H1 (cell line): Measurements from ENCODE around the gene TK1. TPM values are rescaled to one million over a fixed set of nuclear protein-coding genes. Genes with fewer than 3 reads are reported as not detected.

Experiments used
- BRCA1 ChIP-seq: IDR thresholded peaks from 2 replicates; pipeline ENCODE4 v1.6.1; 2012; ENCODE audit warnings: low read depth, low read length, improper control_type of control experiment
- GABPA ChIP-seq: IDR thresholded peaks from 2 replicates; pipeline ENCODE4 v1.6.1; 2011; ENCODE audit warnings: mild to moderate bottlenecking, low read length, moderate library complexity, borderline replicate concordance; ENCODE audit not compliant: insufficient read depth
- SAP30 ChIP-seq: fragments of 300-600 bp; sonication (generic); IDR thresholded peaks from 2 replicates; pipeline ENCODE4 v1.7.1; 2012; ENCODE audit warnings: low read length, moderate library complexity, mild to moderate bottlenecking, inconsistent platforms; ENCODE audit not compliant: insufficient read depth, insufficient replicate concordance
- SP1 ChIP-seq: IDR thresholded peaks from 2 replicates; pipeline ENCODE4 v1.6.1; 2011; ENCODE audit warnings: low read depth, low read length
- SRF ChIP-seq: IDR thresholded peaks from 2 replicates; pipeline ENCODE4 v1.6.1; 2011; ENCODE audit warnings: mild to moderate bottlenecking, low read depth, low read length, moderate library complexity
- polyA plus RNA-seq, 7 experiments: library from polyadenylated mRNA; depleted of rRNA in 3 of 7; stranded (reverse) in 5 of 7; unstranded in 2 of 7; fragments of >200 nt in 5 of 7; fragments of 200-250 nt in 2 of 7; gene quantifications; 1 replicate in 5 of 7; 2 replicates in 1 of 7; 4 replicates in 1 of 7; pipeline versions ENCODE4 v1.2.1 to v1.2.3, GENCODE V29; 2011 to 2013; ENCODE audit warnings: missing spikeins in 2 of 7, mixed read lengths in 2 of 7
- total RNA-seq: library from RNA; stranded (reverse); fragmentation: NEBNext Ultra II Directional; extraction: Animal tissue kit (Norgen Biotek cat#: 25700); gene quantifications from 2 replicates; pipeline ENCODE4 v1.2.1, GENCODE V29; 2021
- TF ChIP-seq, protein P1 (sequence below), 3 experiments: IDR thresholded peaks; 1 replicate in 2 of 3; 2 replicates in 1 of 3; pipeline versions ENCODE4 v1.5.1 to v1.6.1; 2011; ENCODE audit warnings: low read length in 3 of 3, mild to moderate bottlenecking in 3 of 3, inconsistent platforms in 2 of 3, low read depth in 1 of 3, moderate library complexity in 1 of 3; ENCODE audit not compliant: insufficient read depth in 1 of 3; ENCODE audit errors: control extremely low read depth in 1 of 3
- TF ChIP-seq, protein P2 (sequence below): fragments of 300-600 bp; sonication (generic); IDR thresholded peaks from 2 replicates; pipeline ENCODE4 v1.7.1; 2012; ENCODE audit warnings: low read length, moderate library complexity, mild to moderate bottlenecking, inconsistent platforms; ENCODE audit not compliant: insufficient replicate concordance

TK1 gene
- total and polyA plus RNA-seq, 2 of the 8 experiments (the other 6 are each of a cell fraction or from before 2014, with no cell fraction given): 66.9 to 147 TPM

DNA sequence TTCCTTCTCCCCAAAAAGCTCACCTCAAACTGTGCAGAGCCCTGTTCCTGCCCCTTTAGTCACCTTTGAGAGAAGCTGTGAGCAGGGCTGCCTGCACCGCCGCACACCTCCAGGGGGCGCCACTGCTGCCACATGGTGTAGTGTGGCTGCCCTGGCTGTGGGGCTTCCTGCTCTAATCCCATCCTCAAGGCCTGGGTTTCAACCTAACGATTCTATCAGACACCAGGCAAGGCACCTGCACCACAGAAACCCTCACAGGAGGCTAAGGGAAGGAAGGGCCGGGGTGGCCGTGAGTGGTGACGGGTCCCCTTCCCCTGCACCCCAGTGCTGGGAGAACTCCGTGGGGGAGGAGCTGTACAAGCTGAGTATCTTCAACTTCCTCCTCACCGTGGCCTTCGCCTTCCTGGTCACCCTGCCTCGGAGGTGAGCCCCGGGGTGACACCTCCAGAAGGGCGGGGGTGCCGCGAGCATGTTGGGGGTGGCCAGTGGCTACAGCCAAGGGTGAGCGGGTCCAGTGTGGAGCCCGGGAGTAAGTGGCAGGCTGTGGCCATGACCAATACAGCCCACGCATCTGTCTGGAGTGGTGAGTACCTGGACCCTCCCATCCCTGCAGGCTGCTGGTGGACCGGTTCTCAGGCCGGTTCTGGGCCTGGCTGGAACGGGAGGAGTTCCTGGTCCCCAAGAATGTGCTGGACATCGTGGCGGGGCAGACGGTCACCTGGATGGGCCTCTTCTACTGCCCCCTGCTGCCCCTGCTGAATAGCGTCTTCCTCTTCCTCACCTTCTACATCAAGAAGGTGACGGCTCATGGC is 49.3 kb downstream of the TK1 start (continued):
- TF ChIP-seq, protein P1, sequence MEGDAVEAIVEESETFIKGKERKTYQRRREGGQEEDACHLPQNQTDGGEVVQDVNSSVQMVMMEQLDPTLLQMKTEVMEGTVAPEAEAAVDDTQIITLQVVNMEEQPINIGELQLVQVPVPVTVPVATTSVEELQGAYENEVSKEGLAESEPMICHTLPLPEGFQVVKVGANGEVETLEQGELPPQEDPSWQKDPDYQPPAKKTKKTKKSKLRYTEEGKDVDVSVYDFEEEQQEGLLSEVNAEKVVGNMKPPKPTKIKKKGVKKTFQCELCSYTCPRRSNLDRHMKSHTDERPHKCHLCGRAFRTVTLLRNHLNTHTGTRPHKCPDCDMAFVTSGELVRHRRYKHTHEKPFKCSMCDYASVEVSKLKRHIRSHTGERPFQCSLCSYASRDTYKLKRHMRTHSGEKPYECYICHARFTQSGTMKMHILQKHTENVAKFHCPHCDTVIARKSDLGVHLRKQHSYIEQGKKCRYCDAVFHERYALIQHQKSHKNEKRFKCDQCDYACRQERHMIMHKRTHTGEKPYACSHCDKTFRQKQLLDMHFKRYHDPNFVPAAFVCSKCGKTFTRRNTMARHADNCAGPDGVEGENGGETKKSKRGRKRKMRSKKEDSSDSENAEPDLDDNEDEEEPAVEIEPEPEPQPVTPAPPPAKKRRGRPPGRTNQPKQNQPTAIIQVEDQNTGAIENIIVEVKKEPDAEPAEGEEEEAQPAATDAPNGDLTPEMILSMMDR (IDR thresholded peaks at IDR 0.05; ENCODE audit: control extremely low read depth in 1 of 3, insufficient read depth in 1 of 3, low read depth in 1 of 3, low read length in 3 of 3): peak; percentile 50 to 78 (median 66)
- no peak for TF ChIP-seq SRF
- TF ChIP-seq, protein P2, sequence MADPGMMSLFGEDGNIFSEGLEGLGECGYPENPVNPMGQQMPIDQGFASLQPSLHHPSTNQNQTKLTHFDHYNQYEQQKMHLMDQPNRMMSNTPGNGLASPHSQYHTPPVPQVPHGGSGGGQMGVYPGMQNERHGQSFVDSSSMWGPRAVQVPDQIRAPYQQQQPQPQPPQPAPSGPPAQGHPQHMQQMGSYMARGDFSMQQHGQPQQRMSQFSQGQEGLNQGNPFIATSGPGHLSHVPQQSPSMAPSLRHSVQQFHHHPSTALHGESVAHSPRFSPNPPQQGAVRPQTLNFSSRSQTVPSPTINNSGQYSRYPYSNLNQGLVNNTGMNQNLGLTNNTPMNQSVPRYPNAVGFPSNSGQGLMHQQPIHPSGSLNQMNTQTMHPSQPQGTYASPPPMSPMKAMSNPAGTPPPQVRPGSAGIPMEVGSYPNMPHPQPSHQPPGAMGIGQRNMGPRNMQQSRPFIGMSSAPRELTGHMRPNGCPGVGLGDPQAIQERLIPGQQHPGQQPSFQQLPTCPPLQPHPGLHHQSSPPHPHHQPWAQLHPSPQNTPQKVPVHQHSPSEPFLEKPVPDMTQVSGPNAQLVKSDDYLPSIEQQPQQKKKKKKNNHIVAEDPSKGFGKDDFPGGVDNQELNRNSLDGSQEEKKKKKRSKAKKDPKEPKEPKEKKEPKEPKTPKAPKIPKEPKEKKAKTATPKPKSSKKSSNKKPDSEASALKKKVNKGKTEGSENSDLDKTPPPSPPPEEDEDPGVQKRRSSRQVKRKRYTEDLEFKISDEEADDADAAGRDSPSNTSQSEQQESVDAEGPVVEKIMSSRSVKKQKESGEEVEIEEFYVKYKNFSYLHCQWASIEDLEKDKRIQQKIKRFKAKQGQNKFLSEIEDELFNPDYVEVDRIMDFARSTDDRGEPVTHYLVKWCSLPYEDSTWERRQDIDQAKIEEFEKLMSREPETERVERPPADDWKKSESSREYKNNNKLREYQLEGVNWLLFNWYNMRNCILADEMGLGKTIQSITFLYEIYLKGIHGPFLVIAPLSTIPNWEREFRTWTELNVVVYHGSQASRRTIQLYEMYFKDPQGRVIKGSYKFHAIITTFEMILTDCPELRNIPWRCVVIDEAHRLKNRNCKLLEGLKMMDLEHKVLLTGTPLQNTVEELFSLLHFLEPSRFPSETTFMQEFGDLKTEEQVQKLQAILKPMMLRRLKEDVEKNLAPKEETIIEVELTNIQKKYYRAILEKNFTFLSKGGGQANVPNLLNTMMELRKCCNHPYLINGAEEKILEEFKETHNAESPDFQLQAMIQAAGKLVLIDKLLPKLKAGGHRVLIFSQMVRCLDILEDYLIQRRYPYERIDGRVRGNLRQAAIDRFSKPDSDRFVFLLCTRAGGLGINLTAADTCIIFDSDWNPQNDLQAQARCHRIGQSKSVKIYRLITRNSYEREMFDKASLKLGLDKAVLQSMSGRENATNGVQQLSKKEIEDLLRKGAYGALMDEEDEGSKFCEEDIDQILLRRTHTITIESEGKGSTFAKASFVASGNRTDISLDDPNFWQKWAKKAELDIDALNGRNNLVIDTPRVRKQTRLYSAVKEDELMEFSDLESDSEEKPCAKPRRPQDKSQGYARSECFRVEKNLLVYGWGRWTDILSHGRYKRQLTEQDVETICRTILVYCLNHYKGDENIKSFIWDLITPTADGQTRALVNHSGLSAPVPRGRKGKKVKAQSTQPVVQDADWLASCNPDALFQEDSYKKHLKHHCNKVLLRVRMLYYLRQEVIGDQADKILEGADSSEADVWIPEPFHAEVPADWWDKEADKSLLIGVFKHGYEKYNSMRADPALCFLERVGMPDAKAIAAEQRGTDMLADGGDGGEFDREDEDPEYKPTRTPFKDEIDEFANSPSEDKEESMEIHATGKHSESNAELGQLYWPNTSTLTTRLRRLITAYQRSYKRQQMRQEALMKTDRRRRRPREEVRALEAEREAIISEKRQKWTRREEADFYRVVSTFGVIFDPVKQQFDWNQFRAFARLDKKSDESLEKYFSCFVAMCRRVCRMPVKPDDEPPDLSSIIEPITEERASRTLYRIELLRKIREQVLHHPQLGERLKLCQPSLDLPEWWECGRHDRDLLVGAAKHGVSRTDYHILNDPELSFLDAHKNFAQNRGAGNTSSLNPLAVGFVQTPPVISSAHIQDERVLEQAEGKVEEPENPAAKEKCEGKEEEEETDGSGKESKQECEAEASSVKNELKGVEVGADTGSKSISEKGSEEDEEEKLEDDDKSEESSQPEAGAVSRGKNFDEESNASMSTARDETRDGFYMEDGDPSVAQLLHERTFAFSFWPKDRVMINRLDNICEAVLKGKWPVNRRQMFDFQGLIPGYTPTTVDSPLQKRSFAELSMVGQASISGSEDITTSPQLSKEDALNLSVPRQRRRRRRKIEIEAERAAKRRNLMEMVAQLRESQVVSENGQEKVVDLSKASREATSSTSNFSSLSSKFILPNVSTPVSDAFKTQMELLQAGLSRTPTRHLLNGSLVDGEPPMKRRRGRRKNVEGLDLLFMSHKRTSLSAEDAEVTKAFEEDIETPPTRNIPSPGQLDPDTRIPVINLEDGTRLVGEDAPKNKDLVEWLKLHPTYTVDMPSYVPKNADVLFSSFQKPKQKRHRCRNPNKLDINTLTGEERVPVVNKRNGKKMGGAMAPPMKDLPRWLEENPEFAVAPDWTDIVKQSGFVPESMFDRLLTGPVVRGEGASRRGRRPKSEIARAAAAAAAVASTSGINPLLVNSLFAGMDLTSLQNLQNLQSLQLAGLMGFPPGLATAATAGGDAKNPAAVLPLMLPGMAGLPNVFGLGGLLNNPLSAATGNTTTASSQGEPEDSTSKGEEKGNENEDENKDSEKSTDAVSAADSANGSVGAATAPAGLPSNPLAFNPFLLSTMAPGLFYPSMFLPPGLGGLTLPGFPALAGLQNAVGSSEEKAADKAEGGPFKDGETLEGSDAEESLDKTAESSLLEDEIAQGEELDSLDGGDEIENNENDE: no peak
- no peak for TF ChIP-seq BRCA1
- TF ChIP-seq SAP30: no peak
- TF ChIP-seq SP1: no peak
- no peak for TF ChIP-seq GABPA
